Liver (tissue), 3 donors: ENCODE measurements around the gene BNC2.

Source experiments
- EGR1 ChIP-seq, 2 donors: IDR thresholded peaks; 2 replicates each; pipeline ENCODE4 v1.6.1; 2016 to 2018; ENCODE audit warnings: antibody characterized with exemption in 2 of 2, low read depth in 2 of 2
- GABPA ChIP-seq, 2 donors: IDR thresholded peaks in 1 of 2; conservative IDR thresholded peaks in 1 of 2; 2 replicates each; pipeline ENCODE4 v1.6.1; 2016; ENCODE audit warnings: antibody characterized with exemption in 2 of 2, mild to moderate bottlenecking in 1 of 2, moderate library complexity in 1 of 2
- HNF4A ChIP-seq, 2 donors: conservative IDR thresholded peaks; 2 replicates each; pipeline ENCODE4 v1.6.1; 2016; ENCODE audit warnings: antibody characterized with exemption in 2 of 2, mild to moderate bottlenecking in 2 of 2
- JUND ChIP-seq, 2 donors: IDR thresholded peaks; 2 replicates each; pipeline ENCODE4 v1.6.1; 2016; ENCODE audit warnings: antibody characterized with exemption in 2 of 2
- TAF1 ChIP-seq: conservative IDR thresholded peaks from 2 replicates; pipeline ENCODE4 v1.6.1; 2016; ENCODE audit warnings: antibody characterized with exemption, mild to moderate bottlenecking
- TF ChIP-seq, protein P1 (sequence below): fragments of 150-350 bp; IDR thresholded peaks from 2 replicates; pipeline ENCODE4 v1.5.1; 2017; ENCODE audit warnings: improper control_type of control experiment, low read depth, low read length; ENCODE audit not compliant: missing input control
- TF ChIP-seq, protein P2 (sequence below): IDR thresholded peaks from 2 replicates; pipeline ENCODE4 v1.6.1; 2016; ENCODE audit warnings: antibody characterized with exemption
- TF ChIP-seq, protein P3 (sequence below): IDR thresholded peaks from 2 replicates; pipeline ENCODE4 v1.6.1; 2016; ENCODE audit warnings: antibody characterized with exemption
- donor health status: healthy.
- donor health status: healthy.

DNA sequence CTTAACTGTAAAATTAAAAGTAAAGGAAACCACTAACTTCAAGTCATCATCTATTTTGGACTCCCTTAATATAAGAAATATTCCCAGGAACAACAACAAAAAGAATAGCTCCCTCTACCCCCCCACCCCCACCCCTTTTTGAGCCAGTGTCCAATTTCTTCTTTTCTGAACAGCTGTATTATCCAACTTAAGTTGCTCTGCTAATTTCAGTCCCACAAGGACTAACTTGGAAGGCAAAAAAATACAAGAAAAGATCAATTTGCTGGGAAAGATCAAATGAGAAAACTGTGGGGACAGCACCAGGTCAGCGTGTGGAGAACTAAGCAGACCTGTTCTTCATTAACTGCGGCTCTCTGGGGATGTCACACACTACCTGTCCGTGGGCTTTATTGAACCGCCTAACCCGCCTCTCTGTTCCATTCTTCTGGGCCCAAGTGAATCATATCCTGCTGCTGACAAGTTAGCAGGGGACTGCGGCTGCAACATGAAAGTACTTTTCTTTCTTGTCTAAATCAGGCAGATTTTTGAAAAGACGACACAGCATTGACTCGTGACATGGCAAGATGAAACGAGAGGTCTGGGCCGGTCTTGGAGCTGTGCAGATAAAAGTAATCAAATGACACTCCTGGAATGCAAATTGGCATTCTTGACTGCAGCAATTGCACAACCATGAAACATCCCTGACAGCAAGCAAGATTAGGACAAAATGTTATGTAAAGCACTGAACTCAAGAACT, 2.7 kb downstream of the BNC2 start:
- TF ChIP-seq, protein P1, sequence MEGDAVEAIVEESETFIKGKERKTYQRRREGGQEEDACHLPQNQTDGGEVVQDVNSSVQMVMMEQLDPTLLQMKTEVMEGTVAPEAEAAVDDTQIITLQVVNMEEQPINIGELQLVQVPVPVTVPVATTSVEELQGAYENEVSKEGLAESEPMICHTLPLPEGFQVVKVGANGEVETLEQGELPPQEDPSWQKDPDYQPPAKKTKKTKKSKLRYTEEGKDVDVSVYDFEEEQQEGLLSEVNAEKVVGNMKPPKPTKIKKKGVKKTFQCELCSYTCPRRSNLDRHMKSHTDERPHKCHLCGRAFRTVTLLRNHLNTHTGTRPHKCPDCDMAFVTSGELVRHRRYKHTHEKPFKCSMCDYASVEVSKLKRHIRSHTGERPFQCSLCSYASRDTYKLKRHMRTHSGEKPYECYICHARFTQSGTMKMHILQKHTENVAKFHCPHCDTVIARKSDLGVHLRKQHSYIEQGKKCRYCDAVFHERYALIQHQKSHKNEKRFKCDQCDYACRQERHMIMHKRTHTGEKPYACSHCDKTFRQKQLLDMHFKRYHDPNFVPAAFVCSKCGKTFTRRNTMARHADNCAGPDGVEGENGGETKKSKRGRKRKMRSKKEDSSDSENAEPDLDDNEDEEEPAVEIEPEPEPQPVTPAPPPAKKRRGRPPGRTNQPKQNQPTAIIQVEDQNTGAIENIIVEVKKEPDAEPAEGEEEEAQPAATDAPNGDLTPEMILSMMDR: no peak
- TF ChIP-seq JUND (IDR thresholded peaks at IDR 0.05) (no peak), GABPA (IDR thresholded peaks at IDR 0.05 in 1 of 2, conservative IDR thresholded peaks at IDR 0.05 in 1 of 2) (no peak), EGR1 (IDR thresholded peaks at IDR 0.05; ENCODE audit: low read depth in 2 of 2) (no peak), TAF1 (no peak), HNF4A (conservative IDR thresholded peaks at IDR 0.05) (no peak)
- TF ChIP-seq, protein P2, sequence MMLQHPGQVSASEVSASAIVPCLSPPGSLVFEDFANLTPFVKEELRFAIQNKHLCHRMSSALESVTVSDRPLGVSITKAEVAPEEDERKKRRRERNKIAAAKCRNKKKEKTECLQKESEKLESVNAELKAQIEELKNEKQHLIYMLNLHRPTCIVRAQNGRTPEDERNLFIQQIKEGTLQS: no peak
- TF ChIP-seq, protein P3, sequence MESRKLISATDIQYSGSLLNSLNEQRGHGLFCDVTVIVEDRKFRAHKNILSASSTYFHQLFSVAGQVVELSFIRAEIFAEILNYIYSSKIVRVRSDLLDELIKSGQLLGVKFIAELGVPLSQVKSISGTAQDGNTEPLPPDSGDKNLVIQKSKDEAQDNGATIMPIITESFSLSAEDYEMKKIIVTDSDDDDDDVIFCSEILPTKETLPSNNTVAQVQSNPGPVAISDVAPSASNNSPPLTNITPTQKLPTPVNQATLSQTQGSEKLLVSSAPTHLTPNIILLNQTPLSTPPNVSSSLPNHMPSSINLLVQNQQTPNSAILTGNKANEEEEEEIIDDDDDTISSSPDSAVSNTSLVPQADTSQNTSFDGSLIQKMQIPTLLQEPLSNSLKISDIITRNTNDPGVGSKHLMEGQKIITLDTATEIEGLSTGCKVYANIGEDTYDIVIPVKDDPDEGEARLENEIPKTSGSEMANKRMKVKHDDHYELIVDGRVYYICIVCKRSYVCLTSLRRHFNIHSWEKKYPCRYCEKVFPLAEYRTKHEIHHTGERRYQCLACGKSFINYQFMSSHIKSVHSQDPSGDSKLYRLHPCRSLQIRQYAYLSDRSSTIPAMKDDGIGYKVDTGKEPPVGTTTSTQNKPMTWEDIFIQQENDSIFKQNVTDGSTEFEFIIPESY: no peak
